ENCODE measurements around the gene PRR29.

DNA sequence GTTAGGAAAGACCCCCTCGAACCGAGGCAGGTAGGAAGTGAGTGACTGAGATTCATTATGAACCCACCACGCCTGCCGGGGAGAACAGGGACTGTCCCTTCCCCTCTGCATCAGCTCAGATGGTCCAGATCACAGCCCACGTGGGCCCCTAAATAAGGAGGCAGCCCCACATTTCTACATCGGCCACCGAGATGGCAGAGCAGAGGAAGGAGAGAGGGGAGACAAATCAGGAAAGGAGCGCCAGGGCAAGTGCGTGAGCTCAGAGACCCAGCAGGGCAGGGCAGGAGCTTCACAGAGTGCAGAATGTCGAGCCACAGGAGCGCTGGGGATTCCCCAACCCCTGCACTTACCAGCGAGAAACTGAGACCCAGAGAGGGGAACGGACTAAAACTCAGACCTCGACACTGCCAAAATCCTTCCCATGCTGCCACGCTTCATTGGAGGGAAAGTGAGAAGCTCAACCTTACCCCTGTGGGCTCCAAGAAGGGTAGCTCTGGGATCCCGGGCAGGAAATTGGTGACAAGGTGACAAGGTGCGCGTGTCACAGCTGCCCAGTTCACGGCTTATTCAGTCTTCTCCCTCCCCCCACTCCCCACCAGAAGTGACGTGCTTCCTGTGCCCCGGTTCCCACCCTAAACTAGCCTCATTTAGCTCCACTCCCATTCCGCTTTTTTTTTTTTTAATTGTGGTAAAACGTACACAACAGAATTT lies 22.1 kb downstream of the PRR29 start, which contains the start of gene ICAM2:
- TF ChIP-seq POLR2A (IDR thresholded peaks at IDR 0.05) = no peak
- TF ChIP-seq, protein P1, sequence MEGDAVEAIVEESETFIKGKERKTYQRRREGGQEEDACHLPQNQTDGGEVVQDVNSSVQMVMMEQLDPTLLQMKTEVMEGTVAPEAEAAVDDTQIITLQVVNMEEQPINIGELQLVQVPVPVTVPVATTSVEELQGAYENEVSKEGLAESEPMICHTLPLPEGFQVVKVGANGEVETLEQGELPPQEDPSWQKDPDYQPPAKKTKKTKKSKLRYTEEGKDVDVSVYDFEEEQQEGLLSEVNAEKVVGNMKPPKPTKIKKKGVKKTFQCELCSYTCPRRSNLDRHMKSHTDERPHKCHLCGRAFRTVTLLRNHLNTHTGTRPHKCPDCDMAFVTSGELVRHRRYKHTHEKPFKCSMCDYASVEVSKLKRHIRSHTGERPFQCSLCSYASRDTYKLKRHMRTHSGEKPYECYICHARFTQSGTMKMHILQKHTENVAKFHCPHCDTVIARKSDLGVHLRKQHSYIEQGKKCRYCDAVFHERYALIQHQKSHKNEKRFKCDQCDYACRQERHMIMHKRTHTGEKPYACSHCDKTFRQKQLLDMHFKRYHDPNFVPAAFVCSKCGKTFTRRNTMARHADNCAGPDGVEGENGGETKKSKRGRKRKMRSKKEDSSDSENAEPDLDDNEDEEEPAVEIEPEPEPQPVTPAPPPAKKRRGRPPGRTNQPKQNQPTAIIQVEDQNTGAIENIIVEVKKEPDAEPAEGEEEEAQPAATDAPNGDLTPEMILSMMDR (IDR thresholded peaks at IDR 0.05) = no peak

All from prostate gland (tissue), 2 donors.